Measurements from ENCODE around the gene NOTCH1. TPM values are rescaled to one million over a fixed set of nuclear protein-coding genes. Genes with fewer than 3 reads are reported as not detected.
A peak's percentile ranks its signal among the peaks of the same experiment; 100 is the strongest.

The NOTCH1 gene
- total and polyA plus RNA-seq, 7 experiments from 2014 or later = 1.9 to 92.9 (median 52.0) TPM

- Histone ChIP-seq H3K9me3 (ENCODE audit: control insufficient read depth in 2 of 3, low read length in 3 of 3) (no peaks in the 10 kb centered on the region), H3K4me3 (ENCODE audit: low read length) (no peak overlapping the region), H3K27me3 (ENCODE audit: control insufficient read depth in 2 of 2, insufficient read depth in 2 of 2, low read length in 2 of 2) (no peaks in the 10 kb centered on the region), H3K4me1 (ENCODE audit: control insufficient read depth in 2 of 2, insufficient read depth in 2 of 2, low read length in 2 of 2) (peaks cover 79 to 86% of the 10 kb centered on the region in 2 donors), H3K36me3 (ENCODE audit: control insufficient read depth in 2 of 3, insufficient read depth in 3 of 3, low read length in 3 of 3) (no peaks in the 10 kb centered on the region), H3K27ac (ENCODE audit: low read depth, low read length) (no peak overlapping the region)
- intact Hi-C loops (cut with micrococcal nuclease) = loop anchor here (5.0 to 10.0 kb wide), 3 partner anchors 42 to 350 kb away; partner anchors contain the start of genes SNAPC4 (in 1 of the 2) and TRAF2 (in 1 of the 2)
- H3K27ac Mint-ChIP-seq = no peak overlapping the region
- no peaks in the 10 kb centered on the region for H3K9me3 Mint-ChIP-seq
- peaks cover 0 to 8% (median 0%) of the 10 kb centered on the region in 5 donors for H3K36me3 Mint-ChIP-seq
- POLR2A ChIA-PET = interaction anchor here (0.9 kb wide), 1 partner anchor 22 kb away, joined by 3 read pairs; no protein-coding TSS in a partner anchor
- H3K27me3 Mint-ChIP-seq = no peaks in the 10 kb centered on the region
- peaks cover 36 to 77% (median 53%) of the 10 kb centered on the region in 7 donors for H3K4me1 Mint-ChIP-seq
- no peak for DNase-seq
- peak overlapping the region in 1 of 10 donors; percentile 6 for H3K4me3 Mint-ChIP-seq
- no peak for ATAC-seq
- CTCF ChIA-PET = no interaction called here
Observed at GRCh38 chr9:136535070-136535469, 10.8 kb downstream of the NOTCH1 start.

GRCh38 chr9:136534366-136534765 lies 11.5 kb downstream of the NOTCH1 start:
- H3K27ac ChIP-seq (ENCODE audit: low read depth, low read length) = peak overlapping the region; percentile 72
- H3K4me3 Mint-ChIP-seq = peak overlapping the region; percentile 69 to 83 (median 78)
- intact Hi-C loops (cut with micrococcal nuclease) = loop anchor here in 1 of 2 donors (10.0 kb wide), 2 partner anchors 130 to 350 kb away; partner anchors contain the start of genes SNAPC4 and TRAF2
- H3K4me1 ChIP-seq (ENCODE audit: control insufficient read depth in 2 of 2, insufficient read depth in 2 of 2, low read length in 2 of 2) = peaks cover 72 to 86% of the 10 kb centered on the region in 2 donors
- no peaks in the 10 kb centered on the region for H3K9me3 Mint-ChIP-seq
- ChIA-PET CTCF (interaction anchor here (1.6 to 1.7 kb wide), 2 partner anchors 48 to 97 kb away, joined by 4 to 6 read pairs; no protein-coding TSS in a partner anchor), POLR2A (interaction anchor here (0.9 to 2.0 kb wide), 3 partner anchors 9 to 51 kb away, joined by 3 to 8 read pairs (median 3); no protein-coding TSS in a partner anchor)
- no peak overlapping the region for H3K4me3 ChIP-seq (ENCODE audit: low read length)
- H3K27me3 Mint-ChIP-seq = no peaks in the 10 kb centered on the region
- peak overlapping the region; percentile 36 to 93 (median 91) for H3K27ac Mint-ChIP-seq
- ATAC-seq (no peak), DNase-seq (no peak)
- H3K27me3 ChIP-seq (ENCODE audit: control insufficient read depth in 2 of 2, insufficient read depth in 2 of 2, low read length in 2 of 2) = no peaks in the 10 kb centered on the region
- H3K9me3 ChIP-seq (ENCODE audit: control insufficient read depth in 2 of 3, low read length in 3 of 3) = no peaks in the 10 kb centered on the region
- peaks cover 0 to 8% (median 0%) of the 10 kb centered on the region in 5 donors for H3K36me3 Mint-ChIP-seq
- peaks cover 32 to 75% (median 46%) of the 10 kb centered on the region in 7 donors for H3K4me1 Mint-ChIP-seq
- H3K36me3 ChIP-seq (ENCODE audit: control insufficient read depth in 2 of 3, insufficient read depth in 3 of 3, low read length in 3 of 3) = no peaks in the 10 kb centered on the region

DNA sequence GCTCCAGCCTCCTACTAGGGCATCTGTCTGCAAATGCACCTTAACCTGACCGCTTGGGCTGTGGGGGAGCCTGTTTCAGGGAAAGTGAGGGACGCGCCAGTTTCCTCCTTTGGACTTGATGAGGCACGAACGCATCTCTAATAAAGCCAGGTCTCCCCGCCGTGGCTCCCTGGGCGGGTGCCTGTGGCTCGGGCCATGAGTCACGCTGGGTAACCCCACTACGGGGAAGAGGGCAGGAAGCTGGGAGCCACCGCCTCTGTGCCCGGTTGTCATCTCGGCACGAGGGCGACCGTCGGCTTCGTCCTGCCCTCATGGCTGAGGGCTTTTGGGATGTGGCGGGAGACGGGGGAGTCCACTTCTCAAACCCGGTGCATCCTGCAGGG lies 12.1 kb downstream of the NOTCH1 start:
- POLR2A ChIA-PET = interaction anchor here (0.9 to 2.0 kb wide), 4 partner anchors 10 to 707 kb away, joined by 3 to 8 read pairs (median 3); partner anchors contain the start of gene TUBB4B
- no peaks in the 10 kb centered on the region for H3K27me3 ChIP-seq (ENCODE audit: control insufficient read depth in 2 of 2, insufficient read depth in 2 of 2, low read length in 2 of 2)
- H3K9me3 ChIP-seq (ENCODE audit: control insufficient read depth in 2 of 3, low read length in 3 of 3) = no peaks in the 10 kb centered on the region
- Mint-ChIP-seq H3K4me1 (peaks cover 27 to 75% (median 43%) of the 10 kb centered on the region in 7 donors), H3K27ac (peak overlapping the region; percentile 72 to 93 (median 91)), H3K36me3 (peaks cover 0 to 8% (median 0%) of the 10 kb centered on the region in 5 donors), H3K27me3 (no peaks in the 10 kb centered on the region), H3K4me3 (peak overlapping the region; percentile 69 to 83 (median 78)), H3K9me3 (no peaks in the 10 kb centered on the region)
- intact Hi-C loops (cut with micrococcal nuclease) = loop anchor here (1.0 to 10.0 kb wide), 5 partner anchors 12 to 351 kb away; partner anchors contain the start of genes NOTCH1 (in 1 of the 2), SNAPC4 (in 1 of the 2) and TRAF2 (in 1 of the 2)
- no peaks in the 10 kb centered on the region for H3K36me3 ChIP-seq (ENCODE audit: control insufficient read depth in 2 of 3, insufficient read depth in 3 of 3, low read length in 3 of 3)
- CTCF ChIA-PET = interaction anchor here (0.7 to 1.7 kb wide), 4 partner anchors 43 to 98 kb away, joined by 3 to 6 read pairs (median 4); no protein-coding TSS in a partner anchor
- DNase-seq (peak; percentile 22 to 79 (median 40)), ATAC-seq (peak; percentile 76)
- H3K27ac ChIP-seq (ENCODE audit: low read depth, low read length) = peak overlapping the region; percentile 72
- H3K4me1 ChIP-seq (ENCODE audit: control insufficient read depth in 2 of 2, insufficient read depth in 2 of 2, low read length in 2 of 2) = peaks cover 66 to 86% of the 10 kb centered on the region in 2 donors
- peak overlapping the region; percentile 62 for H3K4me3 ChIP-seq (ENCODE audit: low read length)

DNA sequence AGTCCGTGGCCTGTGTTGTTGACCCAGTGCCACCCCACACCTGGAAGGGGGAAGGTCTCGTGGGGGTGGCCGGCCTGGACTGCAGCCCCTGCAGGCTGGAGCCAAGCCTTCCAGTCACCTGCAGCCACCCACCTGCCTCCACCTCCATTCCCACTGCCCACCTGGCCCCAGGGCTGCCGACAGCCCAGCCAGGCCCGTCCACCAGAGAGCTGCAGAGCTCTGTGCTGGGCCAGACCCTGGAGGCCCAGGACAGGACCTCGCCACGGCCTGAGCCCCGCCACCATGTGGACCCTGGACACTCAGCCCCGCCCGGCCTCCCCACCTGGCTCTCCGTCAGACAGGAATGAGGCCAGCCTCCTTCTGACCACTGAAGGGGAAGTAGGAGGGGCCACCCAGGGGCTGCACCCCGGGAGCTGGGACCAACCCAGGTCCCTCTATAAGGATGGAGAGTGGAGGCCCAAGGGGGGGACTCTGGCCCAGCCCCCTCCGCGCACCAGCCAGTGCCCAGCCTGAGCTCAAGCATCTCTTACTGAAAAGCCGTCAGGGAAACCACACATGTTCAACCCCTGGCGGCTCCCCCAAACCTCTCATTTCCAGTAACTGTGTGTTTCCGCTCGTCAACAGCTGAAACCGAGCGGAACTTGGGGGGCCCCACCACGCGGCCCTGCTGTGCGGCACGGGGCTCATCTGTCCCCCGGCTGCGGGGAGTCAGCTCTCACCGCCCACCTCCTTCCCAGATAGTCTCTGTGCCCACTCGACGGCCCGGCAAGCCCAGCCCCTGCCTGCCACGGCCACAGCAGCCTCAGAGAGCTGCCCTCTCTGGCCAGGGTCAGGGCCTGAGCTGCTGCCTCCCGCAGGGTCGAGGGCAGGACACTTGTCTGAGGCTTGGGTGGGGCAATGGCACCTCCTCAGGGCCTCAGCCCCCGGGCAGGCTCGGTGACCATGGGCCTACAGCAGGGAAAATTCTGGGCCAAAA lies 12.8 kb downstream of the NOTCH1 start:
- ChIA-PET CTCF (interaction anchor here (0.7 to 1.7 kb wide), 4 partner anchors 43 to 99 kb away, joined by 3 to 6 read pairs (median 4); no protein-coding TSS in a partner anchor), POLR2A (interaction anchor here (0.9 to 2.0 kb wide), 5 partner anchors 9 to 708 kb away, joined by 3 to 8 read pairs (median 3); partner anchors contain the start of gene TUBB4B)
- Histone ChIP-seq H3K36me3 (ENCODE audit: control insufficient read depth in 2 of 3, insufficient read depth in 3 of 3, low read length in 3 of 3) (no peaks in the 10 kb centered on the region), H3K4me3 (ENCODE audit: low read length) (peak overlapping the region; percentile 62), H3K9me3 (ENCODE audit: control insufficient read depth in 2 of 3, low read length in 3 of 3) (no peaks in the 10 kb centered on the region), H3K27ac (ENCODE audit: low read depth, low read length) (peak overlapping the region; percentile 72), H3K27me3 (ENCODE audit: control insufficient read depth in 2 of 2, insufficient read depth in 2 of 2, low read length in 2 of 2) (no peaks in the 10 kb centered on the region), H3K4me1 (ENCODE audit: control insufficient read depth in 2 of 2, insufficient read depth in 2 of 2, low read length in 2 of 2) (peaks cover 59 to 85% of the 10 kb centered on the region in 2 donors)
- peak overlapping the region; percentile 82 to 93 (median 91) for H3K27ac Mint-ChIP-seq
- peaks cover 0 to 5% (median 0%) of the 10 kb centered on the region in 5 donors for H3K36me3 Mint-ChIP-seq
- H3K9me3 Mint-ChIP-seq = no peaks in the 10 kb centered on the region
- no peaks in the 10 kb centered on the region for H3K27me3 Mint-ChIP-seq
- peak; percentile 46 to 84 (median 71) for DNase-seq
- peaks cover 27 to 73% (median 44%) of the 10 kb centered on the region in 7 donors for H3K4me1 Mint-ChIP-seq
- ATAC-seq = peak; percentile 79
- intact Hi-C loops (cut with micrococcal nuclease) = loop anchor here (1.0 to 10.0 kb wide), 5 partner anchors 12 to 352 kb away; partner anchors contain the start of genes NOTCH1 (in 1 of the 2), SNAPC4 (in 1 of the 2) and TRAF2 (in 1 of the 2)
- H3K4me3 Mint-ChIP-seq = peak overlapping the region; percentile 69 to 83 (median 78)

GRCh38 chr9:136531904-136532798 lies 13.7 kb downstream of the NOTCH1 start:
- peak overlapping the region; percentile 33 for H3K4me3 ChIP-seq (ENCODE audit: low read length)
- Mint-ChIP-seq H3K27ac (peak overlapping the region; percentile 79 to 93 (median 82)), H3K4me1 (peaks cover 24 to 68% (median 43%) of the 10 kb centered on the region in 7 donors), H3K4me3 (peak overlapping the region; percentile 60 to 83 (median 76)), H3K27me3 (no peaks in the 10 kb centered on the region), H3K9me3 (no peaks in the 10 kb centered on the region), H3K36me3 (peaks cover 0 to 3% (median 0%) of the 10 kb centered on the region in 5 donors)
- peaks cover 49 to 75% of the 10 kb centered on the region in 2 donors for H3K4me1 ChIP-seq (ENCODE audit: control insufficient read depth in 2 of 2, insufficient read depth in 2 of 2, low read length in 2 of 2)
- CTCF ChIA-PET = no interaction called here
- H3K9me3 ChIP-seq (ENCODE audit: control insufficient read depth in 2 of 3, low read length in 3 of 3) = no peaks in the 10 kb centered on the region
- intact Hi-C loops (cut with micrococcal nuclease) = loop anchor here in 1 of 2 donors (2.0 to 10.0 kb wide), 4 partner anchors 15 to 353 kb away; partner anchors contain the start of genes NOTCH1, SNAPC4 and TRAF2
- POLR2A ChIA-PET = interaction anchor here (1.1 to 2.0 kb wide), 2 partner anchors 10 to 11 kb away, joined by 4 to 8 read pairs; no protein-coding TSS in a partner anchor
- H3K36me3 ChIP-seq (ENCODE audit: control insufficient read depth in 2 of 3, insufficient read depth in 3 of 3, low read length in 3 of 3) = peaks cover 0 to 3% (median 0%) of the 10 kb centered on the region in 3 experiments
- no peak for ATAC-seq
- DNase-seq = no peak
- no peaks in the 10 kb centered on the region for H3K27me3 ChIP-seq (ENCODE audit: control insufficient read depth in 2 of 2, insufficient read depth in 2 of 2, low read length in 2 of 2)
- peak overlapping the region; percentile 72 for H3K27ac ChIP-seq (ENCODE audit: low read depth, low read length)

Data from naive thymus-derived CD4-positive, alpha-beta T cell (primary cell).